MM.1S (cell line): ENCODE data around the gene CHI3L1.

ENCODE experiments used
- EZH2 ChIP-seq: fragments of 300-600 bp; sonication (generic); optimal IDR thresholded peaks from 2 replicates; pipeline ENCODE3; 2017; ENCODE audit warnings: low read depth, mild to moderate bottlenecking, antibody characterized with exemption, low read length, mixed read lengths
- EZH2phosphoT487 ChIP-seq: fragments of 300-600 bp; sonication (generic); IDR thresholded peaks from 2 replicates; pipeline ENCODE4 v1.6.1; 2018; ENCODE audit warnings: antibody characterized with exemption, low read length
- TF ChIP-seq, protein P1 (sequence below): fragments of 300-600 bp; sonication (generic); IDR thresholded peaks from 2 replicates; pipeline ENCODE4 v1.5.1; 2016; ENCODE audit warnings: antibody characterized with exemption, low read length, mixed read lengths

DNA sequence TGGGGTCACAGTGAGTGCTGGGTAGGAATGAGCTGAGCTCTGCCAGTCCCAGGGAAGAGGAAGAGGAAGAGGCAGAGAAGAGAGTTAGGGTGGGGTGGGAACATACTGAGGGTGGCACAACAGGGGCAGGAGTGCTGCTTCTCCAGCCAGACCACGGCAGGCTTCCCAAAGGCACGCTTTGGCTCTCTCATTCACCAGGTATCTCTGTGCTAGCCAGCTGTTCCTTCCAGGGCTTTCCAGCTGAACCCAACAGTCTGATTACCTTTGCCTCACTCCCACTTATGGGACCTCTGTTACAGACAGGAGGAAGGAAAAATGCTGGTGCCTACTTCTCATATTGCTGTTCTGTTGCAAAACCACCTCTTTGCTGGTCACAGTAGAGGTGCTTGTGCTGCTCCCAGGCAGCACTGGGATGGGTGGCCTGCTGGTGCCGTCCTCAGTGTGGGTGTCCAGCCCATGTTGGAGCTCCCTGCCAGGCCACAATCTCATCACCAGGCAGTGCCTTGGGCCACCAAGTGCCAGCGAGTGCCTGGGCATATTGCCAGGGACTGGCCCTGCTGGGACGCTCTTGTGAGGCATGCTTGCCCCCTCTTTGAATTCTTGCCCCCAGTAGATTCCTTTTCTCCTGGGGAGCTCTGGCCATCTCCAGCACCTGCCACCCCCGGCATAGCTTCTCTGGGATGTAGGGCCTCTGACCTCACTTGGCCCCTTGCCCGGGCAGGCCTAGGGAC lies 56.8 kb downstream of the CHI3L1 start:
- TF ChIP-seq, protein P1, sequence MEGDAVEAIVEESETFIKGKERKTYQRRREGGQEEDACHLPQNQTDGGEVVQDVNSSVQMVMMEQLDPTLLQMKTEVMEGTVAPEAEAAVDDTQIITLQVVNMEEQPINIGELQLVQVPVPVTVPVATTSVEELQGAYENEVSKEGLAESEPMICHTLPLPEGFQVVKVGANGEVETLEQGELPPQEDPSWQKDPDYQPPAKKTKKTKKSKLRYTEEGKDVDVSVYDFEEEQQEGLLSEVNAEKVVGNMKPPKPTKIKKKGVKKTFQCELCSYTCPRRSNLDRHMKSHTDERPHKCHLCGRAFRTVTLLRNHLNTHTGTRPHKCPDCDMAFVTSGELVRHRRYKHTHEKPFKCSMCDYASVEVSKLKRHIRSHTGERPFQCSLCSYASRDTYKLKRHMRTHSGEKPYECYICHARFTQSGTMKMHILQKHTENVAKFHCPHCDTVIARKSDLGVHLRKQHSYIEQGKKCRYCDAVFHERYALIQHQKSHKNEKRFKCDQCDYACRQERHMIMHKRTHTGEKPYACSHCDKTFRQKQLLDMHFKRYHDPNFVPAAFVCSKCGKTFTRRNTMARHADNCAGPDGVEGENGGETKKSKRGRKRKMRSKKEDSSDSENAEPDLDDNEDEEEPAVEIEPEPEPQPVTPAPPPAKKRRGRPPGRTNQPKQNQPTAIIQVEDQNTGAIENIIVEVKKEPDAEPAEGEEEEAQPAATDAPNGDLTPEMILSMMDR, result no peak
- no peak for TF ChIP-seq EZH2phosphoT487
- no peak for TF ChIP-seq EZH2
